IMR-90 (cell line): ENCODE results near the gene DNAJC7. TPM values are rescaled to one million over a fixed set of nuclear protein-coding genes. Genes with fewer than 3 reads are reported as not detected.

ENCODE experiments used
- ATAC-seq: fragments of 200-7000 bp; cut with Tn5 transposase; 2 replicates; pipeline ENCODE4 v1.9.1; 2020; ENCODE audit warnings: low read depth, mild to moderate bottlenecking, moderate library complexity
- BruUV-seq: library from RNA; stranded (reverse); fragments of 400-500 nt; replicated peaks from 2 replicates; lab custom pipeline; 2021; lab: Mats Ljungman, UMichigan
- CTCF ChIA-PET: fragments of 300-600 bp; formaldehyde crosslinking; extraction: SDS; loops from one replicate; lab custom pipeline; 2021; ENCODE audit warnings: antibody characterized with exemption; lab: Yijun Ruan, JAX
- POLR2A ChIA-PET: fragments of 300-600 bp; sonication (Branson Sonifier 250); formaldehyde crosslinking; loops from one replicate; lab custom pipeline; 2022; ENCODE audit warnings: antibody characterized with exemption; ENCODE audit not compliant: unreplicated experiment; lab: Charles Lee
- DNase-seq: peaks from one replicate; pipeline ENCODE4 v3.0.0; 2013
- H2AFZ ChIP-seq: replicated peaks from 2 replicates; pipeline ENCODE3; 2013; ENCODE audit warnings: low read length, mild to moderate bottlenecking; ENCODE audit not compliant: poor library complexity
- H2AK5ac ChIP-seq: 2 replicates; pipeline ENCODE4 v1.6.1; 2013; ENCODE audit warnings: low read depth, low read length, inconsistent platforms
- H2AK9ac ChIP-seq: replicated peaks from 2 replicates; pipeline ENCODE3; 2013; ENCODE audit warnings: mild to moderate bottlenecking, low read depth, low read length, moderate library complexity; ENCODE audit not compliant: poor library complexity
- H2BK120ac ChIP-seq: 2 replicates; pipeline ENCODE4 v1.6.1; 2013; ENCODE audit warnings: low read depth, low read length, inconsistent platforms
- H2BK15ac ChIP-seq: 3 replicates; pipeline ENCODE4 v1.6.1; 2013; ENCODE audit warnings: low read depth, low read length, inconsistent platforms
- H2BK20ac ChIP-seq: 2 replicates; pipeline ENCODE4 v1.6.1; 2013; ENCODE audit warnings: low read depth, mild to moderate bottlenecking, inconsistent platforms, low read length, moderate library complexity
- H2BK5ac ChIP-seq: 2 replicates; pipeline ENCODE4 v1.6.1; 2013; ENCODE audit warnings: mild to moderate bottlenecking, low read depth, low read length, inconsistent platforms; ENCODE audit not compliant: poor library complexity, severe bottlenecking
- H3K14ac ChIP-seq: replicated peaks from 2 replicates; pipeline ENCODE4 v1.6.1; 2013; ENCODE audit warnings: low read depth, low read length, inconsistent platforms
- H3K18ac ChIP-seq: 2 replicates; pipeline ENCODE4 v1.6.1; 2013; ENCODE audit warnings: low read depth, low read length, control low read depth
- H3K23ac ChIP-seq: 2 replicates; pipeline ENCODE4 v1.6.1; 2013; ENCODE audit warnings: low read depth, low read length, inconsistent platforms
- H3K27ac ChIP-seq: 2 replicates; pipeline ENCODE4 v1.5.1; 2013; ENCODE audit warnings: mild to moderate bottlenecking, control low read depth, low read length; ENCODE audit not compliant: insufficient read depth
- H3K27me3 ChIP-seq: 2 replicates; pipeline ENCODE4 v1.6.1; 2013; ENCODE audit warnings: low read length; ENCODE audit not compliant: control insufficient read depth, insufficient read depth
- H3K36me3 ChIP-seq: 2 replicates; pipeline ENCODE4 v1.6.1; 2013; ENCODE audit warnings: low read length, mixed read lengths; ENCODE audit not compliant: control insufficient read depth, insufficient read depth
- H3K4ac ChIP-seq: 2 replicates; pipeline ENCODE4 v1.6.1; 2013; ENCODE audit warnings: low read depth, low read length, inconsistent platforms
- H3K4me1 ChIP-seq: 2 replicates; pipeline ENCODE4 v1.6.1; 2013; ENCODE audit warnings: low read length, mixed read lengths; ENCODE audit not compliant: control insufficient read depth, insufficient read depth
- H3K4me2 ChIP-seq: 2 replicates; pipeline ENCODE4 v1.6.1; 2013; ENCODE audit warnings: low read depth, mild to moderate bottlenecking, control low read depth, low read length, moderate library complexity
- H3K4me3 ChIP-seq: 2 replicates; pipeline ENCODE4 v1.5.1; 2013; ENCODE audit warnings: low read depth, mild to moderate bottlenecking, control low read depth, low read length, moderate library complexity; ENCODE audit not compliant: insufficient read depth
- H3K56ac ChIP-seq: 2 replicates; pipeline ENCODE4 v1.6.1; 2013; ENCODE audit warnings: low read length, inconsistent platforms; ENCODE audit not compliant: insufficient read depth; ENCODE audit errors: extremely low read depth
- H3K79me1 ChIP-seq, 2 experiments: 2 replicates each; pipeline ENCODE4 v1.6.1; 2013; ENCODE audit warnings: low read length in 2 of 2, inconsistent platforms in 1 of 2, low read depth in 1 of 2
- H3K9ac ChIP-seq: 2 replicates; pipeline ENCODE4 v1.6.1; 2013; ENCODE audit warnings: low read depth, low read length, control low read depth
- H3K9me1 ChIP-seq: 2 replicates; pipeline ENCODE4 v1.6.1; 2013; ENCODE audit warnings: low read length, inconsistent platforms; ENCODE audit not compliant: insufficient read depth
- H3K9me3 ChIP-seq: 2 replicates; pipeline ENCODE4 v1.6.1; 2013; ENCODE audit warnings: low read length; ENCODE audit not compliant: control insufficient read depth, insufficient read depth
- H4K20me1 ChIP-seq: 2 replicates; pipeline ENCODE4 v1.6.1; 2013; ENCODE audit warnings: low read length, inconsistent platforms; ENCODE audit not compliant: insufficient read depth
- H4K5ac ChIP-seq: 2 replicates; pipeline ENCODE4 v1.6.1; 2013; ENCODE audit warnings: mild to moderate bottlenecking, low read depth, low read length, control low read depth
- H4K8ac ChIP-seq, 2 experiments: 2 replicates each; pipeline ENCODE4 v1.6.1; 2013; ENCODE audit warnings: low read depth in 2 of 2, low read length in 2 of 2, control low read depth in 1 of 2, inconsistent platforms in 1 of 2
- H4K91ac ChIP-seq: 2 replicates; pipeline ENCODE4 v1.6.1; 2013; ENCODE audit warnings: low read depth, low read length, inconsistent platforms; ENCODE audit not compliant: insufficient read depth
- CHD1 ChIP-seq: IDR thresholded peaks from 2 replicates; pipeline ENCODE4 v1.6.1; 2012; ENCODE audit warnings: low read depth, low read length, improper control_type of control experiment
- FOS ChIP-seq: fragments of 150-350 bp; IDR thresholded peaks from 2 replicates; pipeline ENCODE4 v1.6.1; 2016; ENCODE audit warnings: low read depth, low read length
- MAFK ChIP-seq: IDR thresholded peaks from 2 replicates; pipeline ENCODE4 v1.6.1; 2012; ENCODE audit warnings: low read depth, low read length, improper control_type of control experiment
- MAZ ChIP-seq: IDR thresholded peaks from 2 replicates; pipeline ENCODE4 v1.6.1; 2012; ENCODE audit warnings: low read depth, mild to moderate bottlenecking, low read length, improper control_type of control experiment, moderate library complexity, borderline replicate concordance
- NFE2L2 ChIP-seq: fragments of 150-350 bp; IDR thresholded peaks from 2 replicates; pipeline ENCODE4 v1.6.1; 2016; ENCODE audit warnings: low read depth, mild to moderate bottlenecking, low read length
- WGBS, 2 experiments: methylation state at CpG; one replicate each; pipeline versions ENCODE4 v1.1.5 to v1.1.7; 2013; ENCODE audit warnings: missing lambda C conversion rate in 2 of 2; ENCODE audit not compliant: insufficient read length in 1 of 2; ENCODE audit errors: extremely low coverage in 2 of 2; 5-methylcytosine and 5-hydroxymethylcytosine counted together
- dilution Hi-C: fragments of 300-500 bp; cut with HindIII; formaldehyde crosslinking; loops from one replicate; pipeline ENCODE4 v1.14.3; 2018; ENCODE audit warnings: low sequenced_read_pairs; ENCODE audit not compliant: unreplicated experiment
- in situ Hi-C: fragments of 300-500 bp; cut with MboI; formaldehyde crosslinking; loops from 3 replicates; pipeline ENCODE4 v1.14.3; 2019; ENCODE audit warnings: low sequenced_read_pairs, inconsistent platforms, mixed read lengths
- intact Hi-C: fragments of 100-400 bp; cut with micrococcal nuclease; formaldehyde crosslinking; loops from 2 replicates; pipeline ENCODE4 v1.10.0; 2022
- polyA plus RNA-seq, 3 experiments: library from polyadenylated mRNA; depleted of rRNA; stranded (reverse); fragments of >200 nt; gene quantifications; 2 replicates each; pipeline ENCODE4 v1.2.3, GENCODE V29; 2012; ENCODE audit warnings: low replicate concordance in 1 of 3
- total RNA-seq: library from RNA; depleted of rRNA; stranded (reverse); fragments of >200 nt; gene quantifications from 2 replicates; pipeline ENCODE4 v1.2.3, GENCODE V29; 2012
- TF ChIP-seq, protein P1 (sequence below): fragments of 150-350 bp; IDR thresholded peaks from 2 replicates; pipeline ENCODE4 v1.6.1; 2017; ENCODE audit warnings: mild to moderate bottlenecking, antibody characterized with exemption, low read length, low read depth

DNAJC7 gene
- total and polyA plus RNA-seq, 2 of the 4 experiments (the other 2 are of a cell fraction) = 49.3 to 71.7 TPM

DNA sequence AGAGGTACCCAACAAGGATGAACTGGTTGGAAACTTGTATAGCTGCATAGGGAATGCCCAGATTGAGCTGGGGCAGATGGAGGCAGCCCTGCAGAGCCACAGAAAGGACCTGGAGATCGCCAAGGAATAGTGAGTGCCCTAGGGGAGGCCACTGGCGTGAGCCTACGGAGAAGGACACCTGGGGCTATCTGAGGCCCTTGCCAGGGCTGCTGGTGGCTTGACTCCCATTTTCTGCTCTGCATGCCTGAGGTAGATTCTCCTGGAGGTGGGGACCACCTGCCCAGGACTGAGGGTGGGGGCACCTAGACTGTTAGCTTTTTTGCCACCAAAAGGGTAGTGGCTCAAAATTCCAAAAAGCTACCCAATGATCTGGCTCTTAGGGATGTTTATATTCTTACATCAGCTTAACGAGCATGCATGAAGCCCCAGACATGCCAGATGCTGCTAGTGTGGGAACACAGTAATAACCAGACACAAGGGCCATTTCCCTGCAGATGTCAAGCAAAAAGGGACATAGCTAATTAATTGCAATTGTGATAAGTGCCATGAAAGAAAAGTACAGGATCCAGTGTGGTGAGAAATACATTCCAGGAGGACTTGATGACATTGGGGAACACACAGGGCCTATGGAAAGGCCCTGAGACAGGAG is 78.1 kb downstream of the DNAJC7 start:
- H2BK5ac ChIP-seq = no peak overlapping the region
- 68% methylated on average over 3 of the region's 4 CpGs; no CpG with 5 or more reads in 1 of the 2 experiments for WGBS, 2 experiments
- H4K5ac ChIP-seq = no peak overlapping the region
- no peak overlapping the region for H2AK9ac ChIP-seq
- no peak overlapping the region for H3K4me2 ChIP-seq
- ChIA-PET CTCF (no interaction called here), POLR2A (no interaction called here)
- no peaks in the 10 kb centered on the region for H3K27me3 ChIP-seq
- DNase-seq (no peak), ATAC-seq (no peak)
- H3K14ac ChIP-seq = no peak overlapping the region
- H3K4ac ChIP-seq = no peak overlapping the region
- in situ Hi-C loops = no loop called here
- no peak overlapping the region for H2BK15ac ChIP-seq
- H3K4me3 ChIP-seq = no peak overlapping the region
- no peaks in the 10 kb centered on the region for H3K4me1 ChIP-seq
- intact Hi-C loops = no loop called here
- no peaks in the 10 kb centered on the region for H3K79me1 ChIP-seq
- H2BK120ac ChIP-seq = no peak overlapping the region
- no peak overlapping the region for H2BK20ac ChIP-seq
- no peak overlapping the region for H3K56ac ChIP-seq
- BruUV-seq = no TSS peak
- no peak overlapping the region for H3K23ac ChIP-seq
- no peak overlapping the region for H4K8ac ChIP-seq
- no peak overlapping the region for H3K9ac ChIP-seq
- peaks cover 3% of the 10 kb centered on the region for H3K36me3 ChIP-seq
- TF ChIP-seq MAFK = no peak
- TF ChIP-seq CHD1 = no peak
- TF ChIP-seq NFE2L2 = no peak
- no peak for TF ChIP-seq MAZ
- TF ChIP-seq FOS = no peak
- TF ChIP-seq, protein P1, sequence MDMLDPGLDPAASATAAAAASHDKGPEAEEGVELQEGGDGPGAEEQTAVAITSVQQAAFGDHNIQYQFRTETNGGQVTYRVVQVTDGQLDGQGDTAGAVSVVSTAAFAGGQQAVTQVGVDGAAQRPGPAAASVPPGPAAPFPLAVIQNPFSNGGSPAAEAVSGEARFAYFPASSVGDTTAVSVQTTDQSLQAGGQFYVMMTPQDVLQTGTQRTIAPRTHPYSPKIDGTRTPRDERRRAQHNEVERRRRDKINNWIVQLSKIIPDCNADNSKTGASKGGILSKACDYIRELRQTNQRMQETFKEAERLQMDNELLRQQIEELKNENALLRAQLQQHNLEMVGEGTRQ = no peak
- H2AK5ac ChIP-seq = no peak overlapping the region
- no peak overlapping the region for H4K91ac ChIP-seq
- H3K9me1 ChIP-seq = no peaks in the 10 kb centered on the region; the same call in 1 of the 2 replicates
- H4K20me1 ChIP-seq = no peaks in the 10 kb centered on the region
- dilution Hi-C loops = no loop called here
- no peak overlapping the region for H3K27ac ChIP-seq
- H3K9me3 ChIP-seq = no peaks in the 10 kb centered on the region
- no peak overlapping the region for H2AFZ ChIP-seq
- no peak overlapping the region for H3K18ac ChIP-seq
